Cerebellar nuclear complex (tissue), 1 donor: ENCODE results near the gene PRM2.
"Not testable (repeated sequence)": the region's sequence is repeated elsewhere in the genome, so short reads cannot be mapped to it uniquely, and the experiment has no call there.

ENCODE experiments used
- DNase-seq, 2 experiments: peaks; one replicate each; lab custom pipeline; 2025; lab: John Stamatoyannopoulos, UW

Gene PRM2

DNA sequence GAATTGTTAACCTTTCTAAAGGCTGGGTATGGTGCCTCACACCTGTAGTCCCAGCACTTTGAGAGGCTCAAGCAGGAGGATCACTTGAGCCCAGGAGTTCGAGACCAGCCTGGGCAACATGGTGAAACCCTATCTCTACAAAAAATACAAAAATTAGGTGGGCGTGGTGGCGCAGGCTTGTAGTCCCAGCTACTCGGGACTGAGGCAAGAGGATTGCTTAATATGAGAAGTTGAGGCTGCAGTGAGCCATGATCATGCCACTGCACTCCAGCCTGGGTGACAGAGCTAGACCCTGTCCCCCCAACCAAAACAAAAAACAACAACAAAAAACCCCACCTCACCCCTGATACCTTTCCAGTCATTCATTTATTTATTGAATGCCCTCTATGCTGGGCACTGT is 13.4 kb upstream of the PRM2 start:
- DNase-seq = not testable (repeated sequence)

DNA sequence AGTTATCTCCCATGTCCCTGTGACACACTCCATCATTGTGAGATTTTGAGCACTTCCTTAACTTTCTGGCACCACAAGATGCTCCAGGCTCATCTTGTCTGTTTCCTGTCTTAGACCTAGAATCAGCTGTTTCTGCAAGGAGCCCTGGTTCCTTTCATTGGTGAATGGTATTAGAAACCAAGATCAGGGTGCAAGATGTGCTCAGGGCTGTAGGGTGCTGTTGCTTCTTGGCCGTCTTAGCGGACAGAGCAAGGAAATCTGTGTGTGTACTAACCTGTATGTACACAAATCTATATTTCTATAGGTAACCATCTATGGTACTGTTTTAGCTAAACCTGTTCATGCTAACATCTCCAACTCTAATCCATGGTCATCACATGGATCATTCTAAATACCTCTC is 12.9 kb upstream of the PRM2 start:
- DNase-seq = no peak

DNA sequence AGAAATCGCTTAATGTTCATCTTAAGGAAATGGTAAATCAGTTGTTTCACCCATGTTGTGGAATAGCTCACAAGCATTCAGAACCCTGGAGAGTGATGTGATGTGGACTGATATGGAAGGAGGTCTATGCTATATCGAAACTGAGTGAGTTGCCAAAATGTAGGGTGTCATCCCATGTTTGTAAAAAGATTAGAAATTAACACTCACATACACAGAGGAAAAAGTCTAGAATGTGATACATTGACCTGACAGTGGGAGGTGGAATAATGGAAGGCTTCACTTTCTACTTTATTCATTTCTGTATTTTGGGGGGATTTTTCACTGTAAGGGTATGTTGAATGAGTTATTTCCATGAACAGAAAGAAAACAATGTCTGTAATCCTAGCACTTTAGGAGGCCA is 9.6 kb upstream of the PRM2 start:
- DNase-seq = no peak

DNA sequence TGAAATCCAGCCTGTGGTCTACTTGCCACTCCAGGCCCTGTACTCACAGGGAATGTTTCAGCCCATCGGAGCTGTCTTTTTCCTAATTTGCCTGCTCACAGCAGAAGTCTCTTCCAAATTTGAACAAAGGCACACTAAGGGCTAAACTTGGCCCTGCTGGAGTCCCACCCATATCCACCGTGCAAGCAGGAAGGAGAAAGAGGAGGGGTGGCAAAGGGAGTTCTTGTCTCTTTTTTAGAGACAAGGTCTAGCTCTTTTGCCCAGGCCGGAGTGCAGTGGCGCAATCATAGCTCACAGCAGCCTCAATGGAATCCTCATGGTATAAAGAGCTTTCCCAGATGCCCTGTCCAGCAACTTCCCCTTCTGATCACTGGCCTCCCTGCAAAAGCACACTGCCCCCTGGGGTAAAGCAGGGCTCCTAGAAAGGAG is 7.6 kb upstream of the PRM2 start:
- DNase-seq = no peak

DNA sequence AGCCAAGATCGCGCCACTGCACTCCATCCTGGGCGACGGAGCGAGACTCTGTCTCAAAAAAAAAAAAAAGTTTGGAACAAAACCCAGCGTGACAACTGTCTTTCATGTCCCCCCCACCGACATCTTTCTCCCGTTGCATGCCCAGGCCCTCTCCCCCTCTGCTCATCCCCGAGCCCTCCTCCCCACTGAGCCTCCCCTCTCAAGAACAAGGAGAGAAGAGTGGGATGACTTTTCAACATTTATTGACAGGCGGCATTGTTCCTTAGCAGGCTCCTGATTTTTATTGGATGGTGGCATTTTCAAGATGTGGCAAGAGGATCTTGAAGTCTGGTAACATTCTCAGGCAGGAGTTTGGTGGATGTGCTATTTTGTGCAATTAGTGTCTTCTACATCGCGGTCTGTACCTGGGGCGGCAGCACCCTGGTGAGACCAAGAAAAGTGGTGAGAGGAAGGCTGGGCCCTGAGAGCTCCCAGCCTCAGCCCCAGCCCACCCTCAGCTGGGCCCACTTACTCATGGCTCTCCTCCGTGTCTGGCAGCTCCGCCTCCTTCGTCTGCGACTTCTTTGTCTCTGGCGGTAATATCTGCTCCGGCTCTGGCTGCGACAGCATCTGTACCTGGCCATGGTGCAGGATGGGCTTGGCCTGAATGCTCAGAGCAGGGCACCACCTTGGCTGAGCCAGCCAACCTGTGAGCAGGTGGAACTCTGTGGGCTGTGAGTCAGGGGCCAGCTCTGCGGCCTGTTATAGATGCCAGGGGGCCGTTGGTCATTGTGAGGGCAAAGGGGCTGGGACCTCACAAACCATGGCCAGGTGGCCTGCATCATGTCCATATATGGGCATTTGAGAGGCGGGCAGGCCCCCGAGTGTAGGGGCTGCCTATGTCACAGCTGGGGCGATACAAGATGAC is 4.6 kb upstream of the PRM2 start, which contains the start of gene PRM1:
Gene PRM1, minus strand, starts transcription at position 715 of the 907 bp plus-strand sequence. Its CDS starts 92 bp downstream, at position 623.
- DNase-seq = no peak

GRCh38 chr16:11278681-11279628 is 2.7 kb upstream of the PRM2 start:
- DNase-seq = no peak

DNA sequence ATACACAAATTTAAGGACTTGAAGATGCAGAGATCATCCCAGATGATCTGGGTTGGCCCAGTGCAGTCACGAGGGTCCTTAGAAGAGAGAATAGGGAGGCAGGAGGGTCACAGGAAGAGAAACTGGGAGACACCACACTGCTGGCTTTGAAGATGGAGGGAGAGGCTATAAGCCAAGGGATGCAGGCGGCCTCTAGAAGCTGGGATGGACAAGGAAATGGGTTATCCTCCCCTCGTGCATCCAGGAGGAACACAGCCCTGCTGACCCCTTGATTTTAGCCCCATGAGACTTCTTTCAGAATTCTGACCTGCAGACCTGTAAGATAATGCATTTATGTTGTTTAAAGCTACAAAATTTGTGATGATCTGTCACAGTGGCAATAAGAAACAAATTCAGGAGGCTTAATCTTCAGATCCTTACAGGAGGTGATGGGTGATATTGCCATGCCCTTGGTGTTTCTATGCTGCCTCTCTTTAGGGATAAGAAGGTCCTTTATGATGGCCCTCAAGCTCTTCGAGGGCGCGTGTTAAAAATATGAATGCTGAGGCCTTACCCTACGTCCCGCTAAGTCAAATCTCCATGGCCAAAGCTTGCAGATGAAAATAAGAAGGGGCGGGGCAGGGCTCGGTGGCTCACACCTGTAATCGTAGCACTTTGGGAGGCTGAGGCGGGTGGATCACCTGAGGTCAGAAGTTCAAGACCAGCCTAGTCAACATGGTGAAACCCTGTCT is 1.5 kb upstream of the PRM2 start:
- DNase-seq = no peak

- no peak for DNase-seq
These were observed 765 bp upstream of the PRM2 start for GRCh38 chr16:11276896-11277593.

- DNase-seq = no peak
These were observed 1.3 kb downstream of the PRM2 start for GRCh38 chr16:11274964-11275363.

- DNase-seq = no peak
These were observed 2.5 kb downstream of the PRM2 start for GRCh38 chr16:11273721-11274324.

GRCh38 chr16:11272921-11273720 is 3.2 kb downstream of the PRM2 start, which contains the start of gene PRM3:
Gene PRM3, minus strand, starts transcription at chr16:11273629. Its CDS starts 34 bp downstream, at chr16:11273595.
- no peak for DNase-seq

DNA sequence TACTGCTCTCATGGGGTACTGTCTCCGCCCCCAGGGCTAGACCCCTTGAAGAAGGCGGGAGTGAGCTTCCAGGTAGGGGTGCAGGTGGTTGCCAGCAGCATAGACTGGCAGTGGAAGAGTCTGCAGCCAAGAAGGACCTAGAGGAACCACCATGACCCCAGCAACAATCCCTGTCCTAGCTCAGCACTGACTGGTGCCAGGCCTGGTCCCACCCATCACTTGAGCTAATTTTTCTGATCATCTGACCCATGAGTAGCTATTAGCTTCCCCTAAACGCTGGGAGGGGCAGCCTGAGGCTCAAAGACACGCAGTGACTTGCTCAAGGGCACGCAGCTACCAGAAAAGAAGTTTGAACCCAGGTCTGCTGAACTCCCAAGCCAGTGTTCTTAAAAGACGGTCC is 3.8 kb downstream of the PRM2 start:
- no peak for DNase-seq

DNA sequence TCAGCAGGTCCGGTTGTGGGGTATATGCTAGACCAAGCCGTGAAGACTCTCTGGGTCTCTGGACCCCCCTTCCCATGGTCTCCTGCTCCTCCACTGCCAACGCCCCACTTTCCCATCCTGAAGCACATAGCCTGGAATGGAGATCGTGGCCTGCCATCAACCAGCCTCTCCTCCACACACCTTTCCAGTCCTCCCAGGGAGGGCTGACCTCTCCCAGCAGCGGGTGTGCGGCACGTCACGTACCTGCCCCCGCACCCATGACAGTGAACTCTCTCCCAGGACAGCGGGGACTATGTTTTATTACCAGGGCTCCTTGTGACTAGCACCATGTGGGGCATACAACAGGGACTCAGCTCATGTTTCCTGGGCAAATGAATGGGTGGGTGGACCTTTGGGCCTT is 4.7 kb downstream of the PRM2 start:
- no peak for DNase-seq

- no peak for DNase-seq
These were observed 5.6 kb downstream of the PRM2 start for GRCh38 chr16:11270602-11271162.

DNA sequence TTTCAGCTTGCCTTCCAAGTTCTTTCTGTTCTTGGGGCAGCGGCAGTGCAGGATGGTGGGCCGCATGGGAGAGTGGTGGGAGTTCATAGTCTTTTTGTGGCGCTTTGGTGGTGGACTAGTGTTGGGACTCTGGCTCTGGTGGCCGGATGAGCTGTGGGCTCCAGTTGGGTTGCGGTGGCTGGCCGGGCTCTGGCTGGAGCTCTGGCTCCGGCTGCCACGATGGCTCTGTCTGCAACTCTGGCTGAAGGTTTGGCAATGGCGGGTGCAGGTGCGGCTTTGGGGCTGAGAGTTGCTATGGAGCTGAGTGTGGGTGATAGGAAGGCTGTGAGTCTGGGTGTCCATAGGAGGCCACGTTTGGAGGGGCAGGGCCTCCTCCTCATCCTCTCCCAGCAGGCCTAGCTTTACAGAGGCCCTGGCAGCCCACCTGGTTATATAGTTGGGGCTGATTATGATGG is 7.3 kb downstream of the PRM2 start, which contains the start of gene TNP2:
Gene TNP2, minus strand, starts transcription at position 405 of the 455 bp plus-strand sequence. Its CDS starts 63 bp downstream, at position 342.
- no peak for DNase-seq

DNA sequence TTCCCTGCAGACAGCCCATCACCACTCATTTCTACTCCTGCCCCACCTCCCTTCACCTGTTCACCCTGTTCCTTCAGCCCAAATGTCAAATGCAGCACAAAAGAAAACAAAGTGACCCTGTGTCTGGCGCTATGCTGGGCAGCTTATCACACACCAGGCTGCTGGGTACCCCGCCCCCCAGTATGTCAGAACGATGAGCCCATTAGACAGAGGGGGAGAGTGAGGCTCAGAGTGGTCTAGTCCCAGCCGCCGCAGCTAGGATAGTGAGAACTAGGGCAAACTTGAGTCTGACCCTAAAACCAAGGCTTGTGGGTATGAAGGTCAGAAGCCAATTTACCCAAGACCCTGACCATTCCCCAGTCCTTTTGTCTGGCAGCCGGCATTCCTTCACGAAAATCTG is 11.2 kb downstream of the PRM2 start:
- no peak for DNase-seq

DNA sequence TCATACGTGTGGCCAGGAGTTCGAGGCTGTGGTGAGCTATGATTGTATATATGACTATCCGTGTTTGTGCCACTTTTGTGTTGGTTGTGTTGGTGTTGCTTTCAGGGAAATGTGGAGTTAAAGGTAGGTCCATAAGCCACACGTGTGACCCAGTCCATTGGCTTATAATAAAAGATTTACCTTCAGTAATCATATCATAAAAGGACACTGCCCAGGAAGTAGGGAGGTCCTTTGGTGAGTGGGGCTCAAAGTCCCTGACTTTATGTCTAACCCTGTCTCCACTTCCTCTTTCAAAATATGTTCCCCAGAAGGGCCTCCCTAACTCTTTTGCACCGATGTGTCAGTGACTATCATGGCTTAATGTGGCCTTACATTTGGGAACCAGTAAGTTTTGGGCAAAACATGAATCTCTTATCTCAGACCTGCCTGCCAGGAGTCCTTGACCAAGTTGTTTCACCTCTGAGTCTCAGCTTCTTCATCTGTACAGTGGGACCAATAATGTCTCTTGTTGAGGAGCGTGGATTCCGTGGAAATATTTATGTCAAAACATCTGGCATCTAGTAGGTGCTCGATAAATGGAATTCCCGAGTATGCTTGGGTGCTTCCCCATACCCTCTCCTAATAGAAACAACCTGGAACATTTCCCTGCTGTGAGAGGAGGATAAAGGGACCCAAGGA is 12.0 kb downstream of the PRM2 start:
- no peak for DNase-seq

- DNase-seq = no peak
These were observed 12.5 kb downstream of the PRM2 start for GRCh38 chr16:11263737-11264136.

DNA sequence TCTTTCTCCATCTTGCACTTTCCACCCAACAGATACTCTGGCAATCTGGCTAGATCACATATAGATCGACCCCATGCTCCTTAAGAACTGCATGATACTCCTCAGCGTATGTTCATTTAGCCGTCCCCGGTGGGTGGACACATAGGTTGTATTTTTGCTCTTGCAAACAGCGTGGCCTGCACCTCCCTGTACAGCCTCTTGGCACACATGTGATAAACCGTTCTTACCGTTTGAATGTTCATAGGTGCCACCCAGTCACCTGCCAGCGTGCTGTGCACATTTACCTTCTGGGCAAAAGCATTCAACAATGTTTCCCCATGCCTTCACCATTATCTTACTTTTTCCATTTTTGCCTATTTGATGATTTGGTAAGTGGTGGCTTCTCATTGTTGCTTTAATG is 13.4 kb downstream of the PRM2 start:
- DNase-seq = no peak
